Central memory CD4-positive, alpha-beta T cell (primary cell): ENCODE data around the gene FLAD1.

ENCODE experiments used
- DNase-seq: peaks from one replicate; pipeline ENCODE4 v3.0.0; 2022

Gene FLAD1

GRCh38 chr1:155005076-155006011 is 22.2 kb downstream of the FLAD1 start:
- no peak for DNase-seq

GRCh38 chr1:155006601-155007101 is 23.5 kb downstream of the FLAD1 start:
- peak; percentile 43 for DNase-seq

GRCh38 chr1:155007251-155007828 is 24.2 kb downstream of the FLAD1 start:
- no peak for DNase-seq

- no peak for DNase-seq
These were observed 25.1 kb downstream of the FLAD1 start for GRCh38 chr1:155008015-155008941.

GRCh38 chr1:155009221-155009711 is 26.1 kb downstream of the FLAD1 start:
- DNase-seq, result no peak

GRCh38 chr1:155009742-155010141 is 26.6 kb downstream of the FLAD1 start:
- no peak for DNase-seq

- peak; percentile 36 for DNase-seq
These were observed 27.2 kb downstream of the FLAD1 start for GRCh38 chr1:155010211-155010918.

GRCh38 chr1:155011004-155011416 is 27.9 kb downstream of the FLAD1 start:
- no peak for DNase-seq

- DNase-seq, result no peak
These were observed 28.4 kb downstream of the FLAD1 start for GRCh38 chr1:155011437-155012025.

- DNase-seq, result no peak
These were observed 28.9 kb downstream of the FLAD1 start for GRCh38 chr1:155012026-155012546.

GRCh38 chr1:155012776-155013602 is 29.8 kb downstream of the FLAD1 start:
- DNase-seq, result no peak

- DNase-seq, result peak; percentile 46
These were observed 30.5 kb downstream of the FLAD1 start for GRCh38 chr1:155013632-155014031.

- no peak for DNase-seq
These were observed 31.8 kb downstream of the FLAD1 start for GRCh38 chr1:155014709-155015508.

GRCh38 chr1:155015527-155016230 is 32.5 kb downstream of the FLAD1 start:
- no peak for DNase-seq

GRCh38 chr1:155016231-155016831 is 33.2 kb downstream of the FLAD1 start:
- DNase-seq, result no peak

- peak; percentile 88 for DNase-seq
These were observed 34.1 kb downstream of the FLAD1 start for GRCh38 chr1:155017041-155017945.

- DNase-seq, result no peak
These were observed 34.8 kb downstream of the FLAD1 start for GRCh38 chr1:155017946-155018316.
